ENCODE results near the gene ANK2. TPM values are rescaled to one million over a fixed set of nuclear protein-coding genes. Genes with fewer than 3 reads are reported as not detected.

ANK2 gene
- total and polyA plus RNA-seq, 12 donors, result 21.9 to 373 (median 298) TPM

DNA sequence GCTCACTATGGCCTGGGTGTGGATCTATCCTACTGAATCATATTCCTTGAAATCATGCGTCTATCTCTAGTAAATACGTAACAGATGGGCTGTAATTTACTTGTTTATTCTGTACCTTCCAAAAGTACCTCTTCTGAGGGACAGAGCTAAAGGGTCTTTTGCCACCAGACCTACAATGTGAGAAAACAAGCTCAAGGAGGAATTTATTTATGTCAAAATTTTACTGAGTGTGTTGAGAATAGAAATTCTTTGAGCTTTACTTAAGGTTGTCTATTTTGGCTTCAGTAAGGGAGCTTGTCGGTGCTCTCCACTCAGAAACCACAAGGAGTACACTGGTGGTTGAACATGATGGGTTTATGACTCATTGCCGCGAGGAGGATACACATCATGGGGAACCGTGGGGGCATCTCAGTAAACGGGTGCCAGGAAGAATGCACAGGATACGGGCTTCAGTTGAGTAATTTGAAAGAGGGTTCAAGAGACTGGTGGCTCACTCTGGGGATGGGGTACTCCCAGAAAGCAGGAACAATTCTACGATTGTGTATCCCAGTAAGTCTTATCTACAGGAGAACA is 3.0 kb downstream of the ANK2 start:
- intact Hi-C loops (cut with DNase I), result no loop called here
- H3K4me1 ChIP-seq, result peaks cover 0 to 19% (median 8%) of the 10 kb centered on the region in 9 donors
- TF ChIP-seq, protein P1, sequence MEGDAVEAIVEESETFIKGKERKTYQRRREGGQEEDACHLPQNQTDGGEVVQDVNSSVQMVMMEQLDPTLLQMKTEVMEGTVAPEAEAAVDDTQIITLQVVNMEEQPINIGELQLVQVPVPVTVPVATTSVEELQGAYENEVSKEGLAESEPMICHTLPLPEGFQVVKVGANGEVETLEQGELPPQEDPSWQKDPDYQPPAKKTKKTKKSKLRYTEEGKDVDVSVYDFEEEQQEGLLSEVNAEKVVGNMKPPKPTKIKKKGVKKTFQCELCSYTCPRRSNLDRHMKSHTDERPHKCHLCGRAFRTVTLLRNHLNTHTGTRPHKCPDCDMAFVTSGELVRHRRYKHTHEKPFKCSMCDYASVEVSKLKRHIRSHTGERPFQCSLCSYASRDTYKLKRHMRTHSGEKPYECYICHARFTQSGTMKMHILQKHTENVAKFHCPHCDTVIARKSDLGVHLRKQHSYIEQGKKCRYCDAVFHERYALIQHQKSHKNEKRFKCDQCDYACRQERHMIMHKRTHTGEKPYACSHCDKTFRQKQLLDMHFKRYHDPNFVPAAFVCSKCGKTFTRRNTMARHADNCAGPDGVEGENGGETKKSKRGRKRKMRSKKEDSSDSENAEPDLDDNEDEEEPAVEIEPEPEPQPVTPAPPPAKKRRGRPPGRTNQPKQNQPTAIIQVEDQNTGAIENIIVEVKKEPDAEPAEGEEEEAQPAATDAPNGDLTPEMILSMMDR (IDR thresholded peaks at IDR 0.05), result no peak
- H3K27me3 ChIP-seq, result no peaks in the 10 kb centered on the region
- DNase-seq, result no peak
- H3K4me3 ChIP-seq, result no peak overlapping the region
- H3K9me3 ChIP-seq, result no peaks in the 10 kb centered on the region
- WGBS, 2 donors, result 73 to 80% methylated on average over 9 of the region's 9 CpGs
- H3K27ac ChIP-seq, result no peak overlapping the region
- ATAC-seq, result peak in 2 of 8 donors; percentile 17 to 32
- H3K36me3 ChIP-seq, result no peaks in the 10 kb centered on the region

DNA sequence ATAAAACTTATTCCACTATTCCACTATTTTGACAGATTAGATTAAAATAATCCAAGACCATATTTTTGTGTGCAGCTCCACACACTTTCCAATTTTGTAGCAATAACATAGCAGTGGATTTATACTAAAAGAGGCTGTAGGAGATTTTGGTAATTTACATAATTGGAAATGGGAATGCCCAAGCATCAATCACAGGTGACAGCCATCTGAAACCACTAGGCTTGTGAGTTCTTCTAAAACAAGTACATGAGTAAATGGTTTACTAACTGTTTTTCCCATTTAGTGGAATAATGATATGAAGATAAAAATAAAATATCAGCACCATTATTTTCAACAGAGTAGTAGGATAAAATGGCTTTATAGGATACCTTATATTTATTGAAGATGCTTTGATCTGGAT is 4.4 kb downstream of the ANK2 start:
- Histone ChIP-seq H3K4me3 (no peak overlapping the region), H3K9me3 (no peaks in the 10 kb centered on the region), H3K36me3 (no peaks in the 10 kb centered on the region), H3K4me1 (peaks cover 0 to 24% (median 8%) of the 10 kb centered on the region in 9 donors), H3K27me3 (no peaks in the 10 kb centered on the region), H3K27ac (no peak overlapping the region)
- DNase-seq, result no peak
- intact Hi-C loops (cut with DNase I), result no loop called here
- TF ChIP-seq, protein P1 (IDR thresholded peaks at IDR 0.05), result no peak
- no peak for ATAC-seq

DNA sequence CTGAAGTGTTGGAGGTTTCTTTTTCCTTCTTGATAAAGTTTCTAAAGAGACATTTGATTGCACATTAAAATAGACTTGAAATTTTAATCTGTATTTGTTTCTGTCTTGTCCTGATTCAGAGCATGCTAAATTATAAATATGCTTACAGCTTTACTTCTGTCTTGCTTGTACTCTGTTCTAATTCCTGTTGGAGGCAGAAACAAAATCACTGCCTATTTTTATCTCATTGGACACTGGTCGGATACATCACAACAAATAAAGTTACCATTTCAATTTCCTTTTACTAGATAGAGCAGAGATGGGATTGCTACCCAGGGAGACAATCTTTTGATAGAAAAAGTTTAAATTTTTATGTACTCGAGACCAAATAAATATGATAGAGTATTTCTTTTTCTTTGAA is 6.9 kb downstream of the ANK2 start:
- Histone ChIP-seq H3K27ac (no peak overlapping the region), H3K27me3 (no peaks in the 10 kb centered on the region), H3K9me3 (no peaks in the 10 kb centered on the region), H3K4me1 (peaks cover 0 to 34% (median 17%) of the 10 kb centered on the region in 9 donors), H3K4me3 (no peak overlapping the region), H3K36me3 (no peaks in the 10 kb centered on the region)
- WGBS, 2 donors, result 47 to 54% methylated on average over 2 of the region's 2 CpGs
- DNase-seq, result no peak
- ATAC-seq, result peak in 1 of 8 donors; percentile 55
- intact Hi-C loops (cut with DNase I), result no loop called here
- TF ChIP-seq, protein P1 (IDR thresholded peaks at IDR 0.05), result no peak

DNA sequence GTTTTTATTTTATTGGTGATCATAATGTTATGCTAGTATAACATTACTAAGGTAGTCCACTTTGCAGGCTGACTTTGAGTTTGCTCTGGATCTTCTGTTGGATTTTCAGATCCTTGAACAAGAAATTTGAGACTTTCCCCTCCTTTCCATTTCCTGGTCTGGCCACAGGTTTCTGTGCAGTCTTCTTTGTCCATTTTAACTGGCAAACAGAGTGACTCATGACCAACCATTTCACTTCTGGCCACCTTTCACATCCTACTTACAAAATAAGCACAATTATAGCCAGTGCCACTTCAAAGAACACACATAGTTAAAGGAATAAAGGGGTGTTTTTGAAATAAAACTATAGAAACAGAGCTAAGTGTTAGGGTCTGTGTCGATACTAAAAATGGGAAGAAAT is 8.4 kb downstream of the ANK2 start:
- TF ChIP-seq, protein P1 (IDR thresholded peaks at IDR 0.05), result no peak
- DNase-seq (no peak), ATAC-seq (no peak)
- Histone ChIP-seq H3K27me3 (no peaks in the 10 kb centered on the region), H3K4me1 (peaks cover 0 to 41% (median 17%) of the 10 kb centered on the region in 9 donors), H3K9me3 (no peaks in the 10 kb centered on the region), H3K4me3 (no peak overlapping the region), H3K36me3 (no peaks in the 10 kb centered on the region), H3K27ac (no peak overlapping the region)
- intact Hi-C loops (cut with DNase I), result no loop called here
- 89 to 93% methylated on average over 1 of the region's 1 CpG for whole genome bisulfite sequencing, 2 donors

Data from heart right ventricle (tissue), 16 donors.